Neural progenitor cell (in vitro differentiated cells): Measurements from ENCODE around the gene KNDC1.

Experiments
- CTCF ChIP-seq: fragments of 200-600 bp; sonication (generic); IDR thresholded peaks from 2 replicates; pipeline ENCODE4 v1.5.1; 2017; ENCODE audit warnings: antibody characterized with exemption, mild to moderate bottlenecking
- EZH2 ChIP-seq: fragments of 200-600 bp; sonication (generic); IDR thresholded peaks from 2 replicates; pipeline ENCODE4 v1.6.1; 2017; ENCODE audit warnings: antibody characterized with exemption, mild to moderate bottlenecking, moderate library complexity
- EZH2phosphoT487 ChIP-seq: fragments of 200-600 bp; sonication (generic); IDR thresholded peaks from 2 replicates; pipeline ENCODE4 v1.6.1; 2017; ENCODE audit warnings: antibody characterized with exemption

GRCh38 chr10:133151543-133151972, 8.5 kb upstream of the KNDC1 start:
- TF ChIP-seq CTCF (no peak), EZH2 (no peak), EZH2phosphoT487 (no peak)
